GM19099 (cell line): Measurements from ENCODE around the gene HIVEP1.

Source experiments
- POLR2A ChIP-seq: IDR thresholded peaks from 3 replicates; pipeline ENCODE4 v1.6.1; 2011; ENCODE audit warnings: low read depth; ENCODE audit not compliant: insufficient read length; ENCODE audit errors: extremely low read depth

The HIVEP1 gene

DNA sequence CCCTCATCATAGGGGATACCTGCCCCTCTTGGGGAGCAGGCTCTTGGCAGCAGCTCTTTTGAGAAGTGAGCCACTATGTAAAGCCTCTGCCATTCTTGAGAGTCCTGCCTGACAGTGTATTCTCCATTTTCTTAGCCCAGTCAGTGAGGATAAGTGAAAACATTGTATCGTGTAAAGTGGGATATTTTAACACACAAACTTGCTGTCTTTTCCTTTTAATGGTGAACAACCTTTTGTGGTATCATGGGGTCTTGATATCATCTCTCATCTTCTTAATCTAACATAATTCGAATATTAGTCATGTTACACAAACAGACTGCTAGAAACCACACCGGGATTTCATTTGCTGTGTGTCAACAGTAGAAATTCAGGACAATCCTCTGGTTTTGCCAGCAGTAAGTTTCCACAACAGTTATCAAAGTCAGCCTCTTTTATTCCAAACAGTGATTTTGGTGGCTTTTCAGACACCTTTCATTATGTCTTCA is 136.2 kb downstream of the HIVEP1 start:
- no peak for TF ChIP-seq POLR2A

DNA sequence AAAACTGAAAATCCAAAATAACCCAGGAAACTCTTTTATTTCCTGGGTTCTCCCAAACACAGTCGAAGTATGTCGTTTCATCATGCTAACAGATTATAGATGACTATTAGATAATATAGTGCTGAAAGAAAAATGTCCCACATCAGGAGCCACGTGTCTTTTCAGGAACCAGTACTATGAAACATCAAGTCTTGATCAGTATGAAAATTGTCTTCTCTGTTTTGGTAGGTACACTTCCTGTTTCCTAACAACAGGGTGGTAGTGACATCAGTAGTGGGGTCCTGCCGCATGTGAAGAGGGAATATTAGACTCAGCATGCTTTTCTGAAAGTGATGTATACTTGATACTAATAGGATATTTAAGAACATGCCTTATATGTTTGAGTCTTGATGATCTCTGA is 136.7 kb downstream of the HIVEP1 start:
- TF ChIP-seq POLR2A: no peak

DNA sequence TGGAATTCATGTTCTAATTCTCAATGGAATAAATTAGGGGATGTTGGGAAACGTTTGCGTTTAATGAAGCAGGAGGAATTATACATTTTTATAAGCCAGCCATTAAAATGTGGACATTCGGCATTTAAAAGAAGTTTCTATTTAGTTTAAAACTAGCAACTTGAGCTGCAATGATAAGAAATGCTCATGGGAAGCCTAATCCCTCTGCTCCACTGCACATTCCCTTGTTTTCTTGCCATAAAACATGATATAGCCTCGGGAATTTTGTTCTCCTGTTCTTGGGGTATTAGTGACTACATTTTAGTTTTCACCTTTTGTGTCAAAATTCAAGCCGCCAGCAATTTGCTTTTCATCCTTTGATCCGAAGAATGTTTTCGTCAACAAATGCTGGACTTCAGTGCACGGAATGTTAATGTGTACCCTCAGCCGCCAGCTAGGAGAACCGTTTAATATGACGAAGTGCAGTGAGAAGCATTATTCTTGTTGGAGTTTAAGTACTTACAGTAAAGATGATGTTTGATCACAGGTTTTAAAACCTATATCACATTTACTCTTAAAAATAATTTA is 137.9 kb downstream of the HIVEP1 start:
- no peak for TF ChIP-seq POLR2A

DNA sequence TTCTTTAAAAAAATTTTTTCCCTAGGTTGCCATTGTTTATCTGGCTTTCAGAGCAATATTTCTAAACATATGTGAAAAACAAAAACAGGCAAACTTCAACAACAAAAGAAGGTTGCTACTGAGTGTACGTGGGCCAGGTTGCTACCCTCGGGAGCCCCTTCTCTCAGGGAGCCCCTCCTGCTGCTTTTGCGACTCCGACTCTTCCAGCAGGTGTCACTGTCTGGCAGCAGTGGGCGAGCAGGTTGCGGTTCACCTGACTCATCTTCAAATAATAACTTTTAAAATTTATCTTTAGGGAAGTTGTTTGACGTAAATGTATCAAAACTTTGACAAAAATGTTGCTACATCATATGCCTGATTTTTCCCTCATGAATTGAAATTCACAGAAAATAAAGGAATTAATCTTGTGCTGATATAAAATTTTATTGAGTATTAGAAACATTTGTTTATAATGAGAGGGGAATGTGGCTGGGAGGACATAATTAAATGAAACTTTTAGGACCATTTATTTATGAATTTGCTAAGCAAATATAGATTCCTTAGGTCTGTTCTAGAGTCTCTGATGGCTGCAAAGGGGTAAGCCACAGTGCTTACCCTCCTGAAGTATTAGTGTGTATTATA is 138.8 kb downstream of the HIVEP1 start:
- no peak for TF ChIP-seq POLR2A

DNA sequence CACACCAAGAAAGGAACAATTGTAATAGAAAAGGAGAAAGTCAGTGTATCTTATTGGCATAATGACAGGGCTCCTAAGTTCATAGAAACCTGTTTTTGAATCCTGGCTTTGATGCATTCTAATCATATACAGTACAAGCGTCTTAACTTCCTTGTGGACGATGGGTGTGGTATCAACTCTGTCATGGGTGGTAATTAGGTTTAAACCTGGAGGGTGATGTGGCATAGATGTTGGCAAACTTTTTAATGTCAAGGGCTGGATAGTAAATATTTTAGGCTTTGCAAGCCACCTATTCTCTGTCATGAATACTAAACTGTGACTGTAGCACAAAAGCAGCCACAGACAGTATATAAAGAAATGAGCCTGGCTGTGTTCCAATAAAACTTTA is 139.3 kb downstream of the HIVEP1 start:
- no peak for TF ChIP-seq POLR2A

DNA sequence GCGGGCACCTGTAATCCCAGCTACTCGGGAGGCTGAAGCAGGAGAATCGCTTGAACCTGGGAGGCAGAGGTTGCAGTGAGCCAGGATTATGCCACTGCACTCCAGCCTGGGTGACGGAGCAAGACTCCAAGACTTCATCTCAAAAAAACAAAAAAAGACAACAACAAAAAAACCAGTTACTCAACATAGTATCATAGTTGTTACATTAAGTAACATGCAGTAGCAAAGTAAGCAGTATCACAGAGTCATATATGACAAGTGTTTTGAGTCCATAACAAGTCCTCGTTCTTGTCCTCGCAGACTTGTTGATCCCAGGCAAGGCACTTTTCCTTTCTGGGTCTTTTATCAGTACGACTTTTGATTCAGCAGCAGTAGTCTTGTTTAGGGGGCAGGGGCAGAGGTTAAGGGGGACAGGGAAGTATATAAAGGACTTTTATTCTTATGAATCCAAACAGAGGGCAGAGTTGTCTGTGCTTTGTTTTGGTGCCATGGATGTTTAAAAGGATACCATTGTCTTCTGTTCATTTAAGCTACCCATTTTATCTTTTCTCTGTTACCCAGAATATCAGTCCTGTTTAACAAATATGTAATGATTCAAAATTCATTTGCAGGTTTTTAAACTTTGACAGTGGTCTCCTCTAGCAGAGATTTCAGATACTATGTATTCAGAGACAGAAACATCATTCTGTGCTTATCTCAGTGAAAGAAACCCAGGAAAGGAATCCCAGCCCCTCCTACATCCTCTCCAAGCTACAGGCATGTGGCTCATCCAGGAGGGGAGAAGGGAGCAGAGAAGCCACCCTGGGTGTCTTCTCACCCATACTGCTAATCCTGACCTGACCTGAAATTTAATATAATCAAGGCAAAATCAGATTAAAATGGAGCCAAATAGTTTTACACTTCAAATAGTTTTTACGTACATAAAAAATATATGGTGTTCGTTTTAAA is 140.2 kb downstream of the HIVEP1 start:
- no peak for TF ChIP-seq POLR2A

DNA sequence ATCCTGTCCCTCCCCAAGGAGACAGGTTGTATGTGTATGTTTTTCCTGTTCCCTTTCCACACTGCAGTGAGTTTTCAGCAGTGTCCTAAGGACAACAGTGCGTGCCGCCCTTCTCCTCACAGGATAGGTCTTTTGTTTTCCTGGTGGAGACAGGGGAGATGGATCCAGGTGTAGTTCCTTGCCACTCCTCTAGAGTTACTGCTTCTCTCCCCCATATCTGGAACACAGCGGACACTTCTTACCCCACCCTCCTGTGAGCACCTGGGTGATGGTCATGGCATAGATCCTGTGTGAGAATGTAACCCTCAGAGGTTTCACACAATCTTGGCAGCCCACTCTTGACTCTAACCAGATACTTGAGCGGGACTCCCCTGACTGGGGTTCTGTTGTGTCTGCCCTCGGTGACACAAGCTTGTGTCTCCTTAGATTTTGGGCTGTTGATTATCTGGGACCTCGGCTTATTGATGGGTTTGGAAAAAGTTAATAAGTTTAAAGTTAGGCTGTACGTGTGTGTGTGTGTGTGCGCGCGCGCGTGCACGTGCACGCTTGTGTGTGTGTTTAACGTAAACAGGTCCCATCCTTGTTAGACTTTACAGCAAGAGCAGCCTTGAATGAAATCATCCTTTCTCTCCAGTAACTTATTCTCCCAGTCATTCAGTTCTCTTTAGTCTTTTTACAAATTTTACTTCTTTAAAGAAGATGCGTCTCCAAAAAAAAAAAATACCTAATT is 146.7 kb downstream of the HIVEP1 start:
- no peak for TF ChIP-seq POLR2A

DNA sequence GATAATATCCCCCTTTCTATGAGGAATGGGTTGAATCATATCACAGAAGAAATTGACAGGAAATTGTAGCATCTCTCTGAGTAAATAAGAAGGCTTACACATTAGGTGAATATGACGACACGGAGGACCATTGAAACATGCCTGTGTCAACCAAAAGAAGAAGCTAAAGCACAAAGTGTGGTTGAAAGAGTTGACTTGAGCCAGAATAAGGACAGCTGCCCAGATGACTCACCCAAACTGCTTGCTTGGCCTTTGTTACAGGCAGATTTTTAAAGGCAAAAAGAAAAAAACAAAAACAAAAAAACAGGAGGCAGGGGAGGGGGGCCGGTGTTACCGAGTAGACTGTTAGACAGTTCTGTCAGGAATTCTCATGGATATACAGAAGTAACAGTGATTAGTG is 148.2 kb downstream of the HIVEP1 start:
- TF ChIP-seq POLR2A: no peak

DNA sequence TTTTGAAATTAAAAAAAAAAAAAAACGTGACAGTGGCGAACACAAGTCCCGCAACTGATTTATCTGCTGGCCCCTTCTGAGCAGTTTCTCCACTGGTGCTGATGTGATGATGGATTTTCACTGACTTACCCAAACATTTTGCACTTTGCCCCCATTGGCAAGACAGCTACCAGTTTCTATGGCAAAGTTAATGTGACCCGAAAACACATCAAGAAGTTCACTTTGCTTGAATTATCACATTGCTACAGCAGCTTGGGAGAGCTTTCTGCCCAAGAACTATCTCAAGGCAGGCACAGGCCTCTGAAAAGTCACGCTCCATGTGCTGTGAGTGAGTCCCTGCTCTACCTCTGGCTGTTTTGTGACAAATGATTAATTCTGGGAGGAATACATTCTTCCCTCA is 150.1 kb downstream of the HIVEP1 start:
- no peak for TF ChIP-seq POLR2A

DNA sequence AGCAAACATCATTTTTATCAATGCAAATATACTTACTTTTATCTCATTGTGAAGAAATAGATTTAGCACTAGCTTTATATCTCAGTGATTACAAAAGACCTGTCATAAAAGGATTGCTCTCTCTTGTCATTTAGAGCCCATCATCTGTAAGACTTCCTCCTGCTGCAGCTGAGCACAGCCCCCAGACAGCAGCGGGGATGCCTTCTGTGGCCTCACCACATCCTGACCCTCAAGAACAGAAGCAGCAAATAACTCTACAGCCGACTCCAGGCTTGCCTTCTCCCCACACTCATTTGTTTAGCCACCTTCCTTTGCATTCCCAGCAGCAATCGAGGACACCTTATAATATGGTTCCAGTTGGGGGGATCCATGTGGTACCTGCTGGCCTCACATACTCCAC is 151.0 kb downstream of the HIVEP1 start:
- TF ChIP-seq POLR2A: no peak

DNA sequence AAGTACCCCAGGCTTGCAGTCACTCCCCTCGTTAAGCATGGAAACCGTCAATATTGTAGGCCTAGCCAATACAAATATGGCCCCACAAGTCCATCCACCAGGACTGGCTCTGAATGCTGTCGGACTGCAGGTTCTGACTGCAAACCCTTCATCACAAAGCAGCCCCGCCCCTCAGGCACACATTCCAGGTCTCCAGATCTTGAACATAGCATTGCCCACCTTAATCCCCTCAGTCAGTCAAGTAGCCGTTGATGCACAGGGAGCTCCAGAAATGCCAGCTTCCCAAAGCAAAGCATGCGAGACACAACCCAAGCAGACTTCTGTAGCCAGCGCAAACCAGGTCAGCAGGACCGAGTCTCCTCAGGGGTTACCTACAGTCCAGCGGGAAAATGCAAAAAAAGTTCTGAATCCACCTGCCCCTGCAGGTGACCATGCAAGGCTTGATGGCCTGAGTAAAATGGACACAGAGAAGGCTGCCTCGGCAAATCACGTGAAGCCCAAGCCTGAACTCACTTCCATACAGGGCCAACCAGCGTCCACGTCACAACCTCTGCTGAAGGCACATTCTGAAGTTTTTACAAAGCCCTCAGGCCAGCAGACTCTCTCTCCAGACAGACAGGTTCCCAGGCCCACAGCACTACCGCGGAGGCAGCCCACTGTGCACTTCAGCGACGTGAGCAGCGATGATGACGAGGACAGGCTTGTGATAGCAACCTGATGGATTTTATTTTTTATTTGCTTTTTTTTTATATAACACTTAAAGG is 151.8 kb downstream of the HIVEP1 start:
- TF ChIP-seq POLR2A: no peak

DNA sequence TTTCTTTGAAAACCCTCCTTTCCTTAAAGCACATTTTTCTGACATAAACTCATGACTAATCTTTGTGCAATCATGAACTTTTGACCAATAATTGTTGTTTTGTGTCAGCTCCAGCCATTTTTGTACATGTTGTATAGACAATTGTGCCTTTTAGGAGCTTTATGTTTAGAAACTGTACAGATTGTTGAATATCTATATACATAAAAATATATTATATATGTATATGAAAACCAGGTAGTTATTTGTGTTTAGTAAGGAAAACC is 152.3 kb downstream of the HIVEP1 start:
- no peak for TF ChIP-seq POLR2A

DNA sequence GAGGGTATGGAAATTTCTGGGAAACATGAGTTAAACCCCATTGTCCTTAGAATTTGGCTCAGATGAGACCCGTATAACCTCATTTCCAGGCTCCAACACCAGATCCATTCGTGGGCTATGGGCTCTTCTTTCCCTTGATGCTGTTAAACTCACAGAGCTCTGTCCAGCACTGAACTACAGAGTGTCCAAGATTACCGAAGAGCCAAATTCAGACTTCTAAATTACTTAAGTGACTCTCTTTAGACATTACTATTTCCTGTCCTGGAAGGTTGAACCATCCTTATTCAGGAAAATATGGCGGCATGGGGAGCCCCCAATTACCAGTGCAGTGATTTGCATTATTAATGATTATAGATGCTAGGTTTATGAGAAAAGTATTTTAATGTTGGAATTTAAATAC is 153.2 kb downstream of the HIVEP1 start:
- TF ChIP-seq POLR2A: no peak

DNA sequence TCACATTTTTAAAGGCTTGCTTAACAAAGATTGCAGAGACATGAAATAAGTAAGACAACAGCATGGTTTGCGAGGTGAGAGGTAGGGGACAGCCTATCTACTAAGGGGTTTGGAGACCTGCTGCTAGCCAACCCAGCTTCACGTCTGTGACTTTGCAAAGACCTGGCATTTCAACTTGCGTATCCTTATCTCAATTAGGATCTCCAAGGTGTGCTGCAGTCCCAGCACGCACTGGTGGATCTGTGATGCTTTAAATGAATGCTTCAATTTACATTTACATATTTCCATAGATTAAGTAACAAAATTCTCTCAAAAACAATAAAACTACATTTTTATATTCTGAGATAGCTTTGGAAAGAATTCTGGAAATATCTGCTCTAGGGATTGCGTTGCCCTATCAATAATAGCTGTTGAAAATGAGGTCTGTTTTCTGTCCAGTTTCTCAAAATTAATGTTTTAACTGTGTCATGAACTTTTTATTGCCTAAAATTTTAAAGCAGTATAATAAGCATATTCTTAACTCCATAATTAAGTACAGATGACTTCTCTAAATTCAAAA is 153.7 kb downstream of the HIVEP1 start:
- no peak for TF ChIP-seq POLR2A

DNA sequence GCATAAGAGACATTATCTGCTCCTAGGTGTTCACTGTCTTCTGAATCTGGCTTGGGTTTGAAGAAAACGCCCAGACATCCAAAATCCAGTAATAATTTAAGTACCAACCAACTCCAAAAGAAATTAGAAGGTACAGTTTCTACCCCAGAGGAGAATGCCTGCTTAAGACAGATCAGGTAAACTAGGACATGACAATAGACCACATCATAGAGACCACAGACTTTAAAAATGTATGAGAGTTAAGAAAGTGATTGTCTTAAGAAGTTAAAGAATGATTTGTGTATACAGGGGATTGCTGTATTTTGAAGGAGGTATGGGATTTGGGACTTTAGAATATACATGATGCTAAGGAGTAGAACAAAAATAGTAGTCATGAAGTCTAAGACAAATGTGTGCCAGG is 157.3 kb downstream of the HIVEP1 start:
- no peak for TF ChIP-seq POLR2A
